ENCODE measurements around the gene KLHL11.

Gene KLHL11

DNA sequence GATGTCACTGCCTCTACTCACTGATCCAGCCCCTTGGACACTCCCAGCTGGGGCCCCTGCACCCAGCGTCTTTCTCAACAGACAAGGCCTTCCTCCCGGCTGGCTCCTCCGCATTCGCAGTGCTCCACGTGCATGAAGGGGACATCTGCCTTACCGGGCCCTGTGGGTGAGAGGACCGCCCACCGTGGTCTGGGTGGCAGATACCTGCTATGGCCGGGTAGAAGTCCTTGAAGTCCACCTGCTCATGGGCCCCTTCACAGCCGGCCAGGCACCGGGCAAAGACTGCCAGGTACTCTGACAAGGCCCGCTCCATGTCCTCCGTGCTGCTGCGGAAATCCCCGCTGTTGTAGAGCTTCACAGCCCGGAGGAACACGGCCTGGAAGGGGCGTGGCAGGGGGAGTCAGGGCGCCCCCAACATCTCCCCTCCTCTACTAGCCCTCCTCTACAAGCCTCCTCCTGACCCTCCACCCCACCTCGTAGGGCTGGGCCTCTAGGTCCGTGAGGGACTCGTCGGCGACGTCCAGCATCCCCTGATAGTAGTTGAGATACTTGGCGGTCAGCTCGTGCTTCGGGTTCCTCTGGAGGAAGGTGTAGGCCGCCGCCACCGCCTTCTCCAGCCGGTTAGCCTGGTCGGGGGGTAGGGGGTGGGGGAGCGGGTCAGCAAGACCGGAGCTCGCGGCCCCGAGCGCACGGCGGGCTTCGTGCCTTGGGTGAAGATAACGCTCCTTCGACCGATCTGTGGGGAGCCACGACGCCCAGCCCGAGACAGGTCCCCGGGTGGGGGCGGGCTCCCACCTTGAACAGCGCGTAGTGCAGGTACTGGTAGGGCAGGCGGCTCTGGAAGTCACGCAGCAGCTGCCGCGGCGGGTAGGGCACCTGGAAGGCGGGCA is 54.3 kb downstream of the KLHL11 start:
- H3K79me2 ChIP-seq (ENCODE audit: control insufficient read depth, insufficient read depth, low read length, unreplicated experiment) = peaks cover 47% of the 10 kb centered on the region
- peak overlapping the region; percentile 79 for H3K4me3 ChIP-seq (ENCODE audit: low read depth, low read length)
- no peaks in the 10 kb centered on the region for H3K27me3 ChIP-seq (ENCODE audit: insufficient read depth, low read length)
- H2AFZ ChIP-seq (ENCODE audit: low read length, unreplicated experiment) = peak overlapping the region; percentile 52
- H3K27ac ChIP-seq (ENCODE audit: low read depth, low read length) = peak overlapping the region; percentile 65; the same call in 1 of the 2 replicates
- peaks cover 23% of the 10 kb centered on the region for H3K4me1 ChIP-seq (ENCODE audit: control insufficient read depth, insufficient read depth, low read length, unreplicated experiment)
- H3K36me3 ChIP-seq (ENCODE audit: insufficient read depth, low read length) = no peaks in the 10 kb centered on the region

GRCh38 chr17:41806685-41807445 is 58.4 kb downstream of the KLHL11 start:
- no peak overlapping the region for H3K27ac ChIP-seq (ENCODE audit: low read depth, low read length)
- peaks cover 3% of the 10 kb centered on the region; the same call in 1 of the 2 replicates for H3K36me3 ChIP-seq (ENCODE audit: insufficient read depth, low read length)
- peaks cover 14% of the 10 kb centered on the region for H3K4me1 ChIP-seq (ENCODE audit: control insufficient read depth, insufficient read depth, low read length, unreplicated experiment)
- no peaks in the 10 kb centered on the region for H3K27me3 ChIP-seq (ENCODE audit: insufficient read depth, low read length)
- no peak overlapping the region for H3K4me3 ChIP-seq (ENCODE audit: low read depth, low read length)
- peaks cover 17% of the 10 kb centered on the region for H3K79me2 ChIP-seq (ENCODE audit: control insufficient read depth, insufficient read depth, low read length, unreplicated experiment)
- H2AFZ ChIP-seq (ENCODE audit: low read length, unreplicated experiment) = no peak overlapping the region
